ENCODE results near the gene HTR5A.
"Not testable (repeated sequence)": the region's sequence is repeated elsewhere in the genome, so short reads cannot be mapped to it uniquely, and the experiment has no call there.

Gene HTR5A

GRCh38 chr7:155069992-155070751, at the start of gene HTR5A:
Gene HTR5A (plus strand): TSS chr7:155070324. CDS start chr7:155070900, 576 bp downstream.
- DNase-seq (ENCODE audit: low read depth) = peak; percentile 78
- no peak within 1 kb of the TSS for H3K4me3 ChIP-seq (ENCODE audit: low read length)
- TF ChIP-seq CTCF (conservative IDR thresholded peaks at IDR 0.05; ENCODE audit: low read length) = no peak

DNA sequence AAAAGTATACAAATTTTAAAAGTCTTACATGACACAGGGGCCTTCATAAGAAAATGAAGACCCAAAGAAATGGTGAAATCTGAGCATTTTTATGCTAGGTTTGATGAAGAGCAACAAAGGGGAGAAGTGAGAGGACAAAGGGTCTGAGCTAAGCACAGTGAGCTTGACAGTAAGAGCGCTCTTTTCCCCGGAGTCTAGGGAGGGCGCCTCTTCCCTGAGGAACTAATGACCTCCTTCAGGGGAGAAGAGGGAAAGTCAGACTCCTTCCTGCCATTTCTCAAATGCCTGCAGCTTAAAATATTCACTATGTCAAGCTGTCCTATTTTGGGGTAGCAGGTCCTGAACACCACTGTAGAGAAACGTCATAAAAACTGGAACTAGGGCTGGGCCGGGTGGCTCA, 49.1 kb upstream of the HTR5A start:
- no peak overlapping the region for H3K4me3 ChIP-seq (ENCODE audit: low read length)
- no peak for TF ChIP-seq CTCF (conservative IDR thresholded peaks at IDR 0.05; ENCODE audit: low read length)
- no peak for DNase-seq (ENCODE audit: low read depth)

- no peak for DNase-seq (ENCODE audit: low read depth)
- no peak for TF ChIP-seq CTCF (conservative IDR thresholded peaks at IDR 0.05; ENCODE audit: low read length)
- no peak overlapping the region for H3K4me3 ChIP-seq (ENCODE audit: low read length)
Measured at GRCh38 chr7:155021699-155022145, 48.4 kb upstream of the HTR5A start.

DNA sequence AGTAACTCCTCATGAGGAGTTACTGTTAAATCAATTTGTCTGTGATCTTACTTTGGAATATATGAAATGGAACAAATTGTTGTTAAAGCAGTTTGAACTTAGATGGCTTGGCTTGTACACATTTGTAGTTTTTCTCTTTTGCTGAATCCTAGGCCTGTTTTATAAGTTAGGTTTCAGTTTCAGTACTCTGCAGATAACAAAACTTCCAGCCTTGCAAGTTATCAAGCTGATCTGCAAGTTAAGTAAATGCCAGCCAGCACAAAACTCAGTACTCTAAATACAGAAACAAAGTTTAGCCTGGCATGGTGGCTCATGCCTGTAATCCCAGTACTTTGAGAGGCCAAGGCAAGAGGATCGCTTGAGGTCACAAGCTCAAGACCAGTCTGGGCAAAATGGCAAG, 42.2 kb upstream of the HTR5A start:
- H3K4me3 ChIP-seq (ENCODE audit: low read length) = no peak overlapping the region
- no peak for TF ChIP-seq CTCF (conservative IDR thresholded peaks at IDR 0.05; ENCODE audit: low read length)

DNA sequence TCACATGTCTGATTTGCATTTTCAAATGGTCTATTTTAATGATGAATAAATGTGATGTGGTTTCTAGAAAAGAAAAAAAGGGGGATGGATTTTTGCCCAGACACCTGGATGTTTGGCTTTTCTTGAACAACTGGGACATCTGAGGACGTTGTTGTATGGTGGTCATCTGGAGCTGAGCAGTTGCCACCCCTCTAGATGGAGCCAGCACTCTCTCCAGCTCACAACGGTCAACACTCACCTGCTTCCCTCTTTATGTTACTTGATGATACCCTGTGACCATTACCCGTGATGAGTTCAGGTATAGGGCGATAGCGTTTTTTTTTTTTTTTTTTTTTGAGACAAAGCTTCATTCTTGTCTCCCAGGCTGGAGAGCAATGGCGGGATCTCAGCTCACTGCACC, 37.1 kb upstream of the HTR5A start:
- no peak for DNase-seq (ENCODE audit: low read depth)
- no peak overlapping the region for H3K4me3 ChIP-seq (ENCODE audit: low read length)
- no peak for TF ChIP-seq CTCF (conservative IDR thresholded peaks at IDR 0.05; ENCODE audit: low read length)

More for the DNA sequence above, 42.2 kb upstream of the HTR5A start:
- DNase-seq (ENCODE audit: low read depth) = no peak

GRCh38 chr7:155034495-155034894, 35.6 kb upstream of the HTR5A start:
- not testable (repeated sequence) for H3K4me3 ChIP-seq (ENCODE audit: low read length); DNase-seq (ENCODE audit: low read depth)

GRCh38 chr7:155038335-155038734, 31.8 kb upstream of the HTR5A start:
- no peak for TF ChIP-seq CTCF (conservative IDR thresholded peaks at IDR 0.05; ENCODE audit: low read length)
- no peak overlapping the region for H3K4me3 ChIP-seq (ENCODE audit: low read length)
- no peak for DNase-seq (ENCODE audit: low read depth)
